ENCODE data around the gene TMEM256.

Gene TMEM256

GRCh38 chr17:7414837-7415236, 10.9 kb upstream of the TMEM256 start:
- Histone ChIP-seq H3K4me1 (peaks cover 10 to 20% (median 16%) of the 10 kb centered on the region in 10 experiments; a peak in 18 of 20 replicates), H3K4me3 (no peak overlapping the region), H3K27ac (no peak overlapping the region), H4K20me1 (peaks cover 0 to 11% (median 0%) of the 10 kb centered on the region in 11 experiments; a peak in 2 of 22 replicates), H3K36me3 (peaks cover 4 to 41% (median 25%) of the 10 kb centered on the region in 11 experiments; a peak in 20 of 22 replicates), H3K9me3 (replicated peaks in 1 of 11) (no peaks in the 10 kb centered on the region), H3K4me2 (no peak overlapping the region), H3K27me3 (no peaks in the 10 kb centered on the region), H3K9ac (no peak overlapping the region)
- no peak for TF ChIP-seq Cebpa-rat (IDR thresholded peaks at IDR 0.05)

- peak overlapping the region in 7 of 11 experiments; percentile 22 to 64 (median 52); a peak in 13 of 22 replicates for H3K9ac ChIP-seq
- peaks cover 0 to 11% (median 0%) of the 10 kb centered on the region in 11 experiments; a peak in 2 of 22 replicates for H4K20me1 ChIP-seq
- H3K4me2 ChIP-seq = peak overlapping the region; percentile 27 to 83 (median 70); a peak in 19 of 22 replicates
- H3K9me3 ChIP-seq (replicated peaks in 1 of 11) = no peaks in the 10 kb centered on the region
- peak overlapping the region in 8 of 11 experiments; percentile 13 to 60 (median 48); a peak in 12 of 22 replicates for H3K27ac ChIP-seq
- peaks cover 4 to 53% (median 39%) of the 10 kb centered on the region in 11 experiments; a peak in 20 of 22 replicates for H3K36me3 ChIP-seq
- no peak overlapping the region for H3K4me3 ChIP-seq
- peaks cover 10 to 20% (median 16%) of the 10 kb centered on the region in 10 experiments; a peak in 18 of 20 replicates for H3K4me1 ChIP-seq
- no peak for TF ChIP-seq Cebpa-rat (IDR thresholded peaks at IDR 0.05)
- no peaks in the 10 kb centered on the region for H3K27me3 ChIP-seq
Observed at GRCh38 chr17:7413346-7413985, 9.6 kb upstream of the TMEM256 start.

GRCh38 chr17:7411427-7411750, 7.5 kb upstream of the TMEM256 start:
- H3K36me3 ChIP-seq = peaks cover 4 to 46% (median 30%) of the 10 kb centered on the region in 11 experiments; a peak in 18 of 22 replicates

GRCh38 chr17:7410634-7411426, 6.9 kb upstream of the TMEM256 start:
- H3K27ac ChIP-seq = no peak overlapping the region
- TF ChIP-seq Cebpa-rat (IDR thresholded peaks at IDR 0.05) = no peak

More at GRCh38 chr17:7411427-7411750, 7.5 kb upstream of the TMEM256 start:
- Histone ChIP-seq H4K20me1 (peaks cover 0 to 6% (median 0%) of the 10 kb centered on the region in 11 experiments; a peak in 3 of 22 replicates), H3K9me3 (replicated peaks in 1 of 11) (no peaks in the 10 kb centered on the region), H3K9ac (no peak overlapping the region), H3K4me2 (no peak overlapping the region), H3K4me1 (peaks cover 10 to 27% (median 23%) of the 10 kb centered on the region in 10 experiments; a peak in 18 of 20 replicates), H3K27me3 (no peaks in the 10 kb centered on the region), H3K27ac (no peak overlapping the region), H3K4me3 (no peak overlapping the region)
- no peak for TF ChIP-seq Cebpa-rat (IDR thresholded peaks at IDR 0.05)

GRCh38 chr17:7409716-7410115, 5.8 kb upstream of the TMEM256 start:
- Histone ChIP-seq H3K9ac (no peak overlapping the region), H3K4me2 (no peak overlapping the region), H3K27ac (no peak overlapping the region), H3K4me1 (peaks cover 17 to 42% (median 37%) of the 10 kb centered on the region in 10 experiments), H4K20me1 (peaks cover 0 to 6% (median 0%) of the 10 kb centered on the region in 11 experiments; a peak in 2 of 22 replicates), H3K9me3 (replicated peaks in 1 of 11) (no peaks in the 10 kb centered on the region), H3K4me3 (no peak overlapping the region), H3K36me3 (peaks cover under 1 to 34% (median 19%) of the 10 kb centered on the region in 11 experiments; a peak in 15 of 22 replicates), H3K27me3 (no peaks in the 10 kb centered on the region)
- TF ChIP-seq Cebpa-rat (IDR thresholded peaks at IDR 0.05) = no peak

More at GRCh38 chr17:7410634-7411426, 6.9 kb upstream of the TMEM256 start:
- H3K4me1 ChIP-seq = peaks cover 11 to 33% (median 28%) of the 10 kb centered on the region in 10 experiments; a peak in 19 of 20 replicates
- no peak overlapping the region for H3K9ac ChIP-seq
- H3K9me3 ChIP-seq (replicated peaks in 1 of 11) = no peaks in the 10 kb centered on the region
- H4K20me1 ChIP-seq = peaks cover 0 to 6% (median 0%) of the 10 kb centered on the region in 11 experiments; a peak in 3 of 22 replicates
- H3K27me3 ChIP-seq = no peaks in the 10 kb centered on the region
- H3K4me2 ChIP-seq = no peak overlapping the region
- H3K4me3 ChIP-seq = no peak overlapping the region
- peaks cover 4 to 45% (median 29%) of the 10 kb centered on the region in 11 experiments; a peak in 18 of 22 replicates for H3K36me3 ChIP-seq

GRCh38 chr17:7408863-7409262, 5.0 kb upstream of the TMEM256 start:
- Histone ChIP-seq H3K27me3 (no peaks in the 10 kb centered on the region), H3K27ac (no peak overlapping the region), H3K9me3 (replicated peaks in 1 of 11) (no peaks in the 10 kb centered on the region), H3K4me3 (no peak overlapping the region), H4K20me1 (peaks cover 0 to 6% (median 0%) of the 10 kb centered on the region in 11 experiments; a peak in 2 of 22 replicates), H3K36me3 (peaks cover 0 to 30% (median 18%) of the 10 kb centered on the region in 11 experiments; a peak in 14 of 22 replicates), H3K4me2 (no peak overlapping the region), H3K4me1 (peaks cover 17 to 40% (median 35%) of the 10 kb centered on the region in 10 experiments), H3K9ac (no peak overlapping the region)
- no peak for TF ChIP-seq Cebpa-rat (IDR thresholded peaks at IDR 0.05)

- no peak overlapping the region for H3K4me3 ChIP-seq
- H3K36me3 ChIP-seq = peaks cover 0 to 30% (median 18%) of the 10 kb centered on the region in 11 experiments; a peak in 14 of 22 replicates
- TF ChIP-seq Cebpa-rat (IDR thresholded peaks at IDR 0.05) = no peak
- no peaks in the 10 kb centered on the region for H3K9me3 ChIP-seq (replicated peaks in 1 of 11)
- H3K27me3 ChIP-seq = no peaks in the 10 kb centered on the region
- no peak overlapping the region for H3K27ac ChIP-seq
- peaks cover 11 to 34% (median 29%) of the 10 kb centered on the region in 10 experiments for H3K4me1 ChIP-seq
- no peak overlapping the region for H3K4me2 ChIP-seq
- peaks cover 0 to 6% (median 0%) of the 10 kb centered on the region in 11 experiments; a peak in 2 of 22 replicates for H4K20me1 ChIP-seq
- no peak overlapping the region for H3K9ac ChIP-seq
Observed at GRCh38 chr17:7408252-7408727, 4.4 kb upstream of the TMEM256 start.

- no peak within 1 kb of the TSS for H3K9ac ChIP-seq
- no peaks in the 10 kb centered on the region for H3K27me3 ChIP-seq
- no peaks in the 10 kb centered on the region for H3K9me3 ChIP-seq (replicated peaks in 1 of 11)
- H3K4me1 ChIP-seq = peaks cover 13 to 34% (median 30%) of the 10 kb centered on the region in 10 experiments
- H3K27ac ChIP-seq = no peak within 1 kb of the TSS
- H3K36me3 ChIP-seq = peaks cover 0 to 30% (median 18%) of the 10 kb centered on the region in 11 experiments; a peak in 14 of 22 replicates
- peaks cover 0 to 12% (median 0%) of the 10 kb centered on the region in 11 experiments; a peak in 2 of 22 replicates for H4K20me1 ChIP-seq
- 0 out of 22 replicates have a peak within 1 kb of the TSS, but pooled peaks of 4 of the 11 experiments have one; percentile 4 to 22 (median 9) for H3K4me2 ChIP-seq
- no peak for TF ChIP-seq Cebpa-rat (IDR thresholded peaks at IDR 0.05)
- H3K4me3 ChIP-seq = no peak within 1 kb of the TSS
Observed at GRCh38 chr17:7407485-7408251, 3.8 kb upstream of the TMEM256 start, which contains the start of gene NLGN2. Gene NLGN2, plus strand, starts transcription at chr17:7407845. Its CDS starts 411 bp downstream, at chr17:7408256.
